ENCODE data around the gene HS6ST3. TPM values are rescaled to one million over a fixed set of nuclear protein-coding genes. Genes with fewer than 3 reads are reported as not detected.

Gene HS6ST3
- total RNA-seq, 1 experiment from 2014 or later: 0.11 TPM

DNA sequence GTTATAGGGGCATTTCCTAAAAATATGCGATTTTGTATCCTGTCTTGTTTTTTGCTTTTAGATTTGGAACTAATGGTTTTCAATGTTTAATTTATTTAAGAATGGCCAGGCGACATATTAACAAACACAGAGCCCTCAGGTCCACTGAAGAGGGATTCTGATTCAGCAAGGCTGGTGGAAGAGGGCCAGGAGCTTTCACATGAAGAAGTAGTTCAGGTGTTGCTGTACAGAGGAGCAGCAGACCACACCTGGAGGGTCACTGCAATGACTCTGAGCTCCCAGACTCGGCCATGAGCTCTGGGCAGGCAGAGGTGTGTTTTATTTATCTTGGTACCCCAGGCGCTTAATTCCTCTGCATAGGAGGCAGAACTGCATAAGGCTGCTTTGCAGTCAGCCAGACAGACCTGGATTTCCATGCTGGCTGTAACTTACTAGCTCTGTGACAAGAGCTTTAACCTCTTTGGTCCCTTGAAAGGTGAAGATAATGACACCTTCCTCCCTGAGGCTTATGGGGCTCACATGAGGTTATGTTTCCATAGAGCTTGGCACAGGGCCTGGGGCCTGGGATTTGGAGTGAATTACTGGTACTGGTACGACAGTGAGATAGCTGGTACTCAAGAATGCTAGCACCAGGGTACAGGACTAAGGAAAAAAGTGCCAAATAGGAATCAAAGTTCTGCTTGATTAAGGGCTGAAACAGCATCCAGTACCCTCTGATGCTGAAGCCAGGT, 719.6 kb downstream of the HS6ST3 start:
- Histone ChIP-seq H3K9me2 (replicated peaks; ENCODE audit: low read length) (no peaks in the 10 kb centered on the region), H3K9me3 (ENCODE audit: low read length) (no peaks in the 10 kb centered on the region), H3K79me2 (ENCODE audit: low read length) (no peaks in the 10 kb centered on the region), H3K4me1 (ENCODE audit: insufficient read depth, low read length) (no peaks in the 10 kb centered on the region), H3K4me2 (ENCODE audit: low read length) (no peak overlapping the region), H3K36me3 (ENCODE audit: low read depth, low read length) (no peaks in the 10 kb centered on the region), H3K27me3 (ENCODE audit: low read length) (no peaks in the 10 kb centered on the region), H3F3A (ENCODE audit: low read length, unreplicated experiment) (no peaks in the 10 kb centered on the region), H3K4me3 (ENCODE audit: low read length) (no peak overlapping the region), H2AFZ (ENCODE audit: low read length) (no peak overlapping the region), H3K27ac (ENCODE audit: low read length) (no peak overlapping the region), H4K20me1 (ENCODE audit: low read length) (no peaks in the 10 kb centered on the region), H3K9ac (ENCODE audit: low read length) (no peak overlapping the region)
- intact Hi-C loops (cut with micrococcal nuclease): no loop called here
- ATAC-seq: no peak
- TF ChIP-seq EZH2 (IDR thresholded peaks at IDR 0.05; ENCODE audit: low read length, unreplicated experiment): no peak
- TF ChIP-seq, protein P1, sequence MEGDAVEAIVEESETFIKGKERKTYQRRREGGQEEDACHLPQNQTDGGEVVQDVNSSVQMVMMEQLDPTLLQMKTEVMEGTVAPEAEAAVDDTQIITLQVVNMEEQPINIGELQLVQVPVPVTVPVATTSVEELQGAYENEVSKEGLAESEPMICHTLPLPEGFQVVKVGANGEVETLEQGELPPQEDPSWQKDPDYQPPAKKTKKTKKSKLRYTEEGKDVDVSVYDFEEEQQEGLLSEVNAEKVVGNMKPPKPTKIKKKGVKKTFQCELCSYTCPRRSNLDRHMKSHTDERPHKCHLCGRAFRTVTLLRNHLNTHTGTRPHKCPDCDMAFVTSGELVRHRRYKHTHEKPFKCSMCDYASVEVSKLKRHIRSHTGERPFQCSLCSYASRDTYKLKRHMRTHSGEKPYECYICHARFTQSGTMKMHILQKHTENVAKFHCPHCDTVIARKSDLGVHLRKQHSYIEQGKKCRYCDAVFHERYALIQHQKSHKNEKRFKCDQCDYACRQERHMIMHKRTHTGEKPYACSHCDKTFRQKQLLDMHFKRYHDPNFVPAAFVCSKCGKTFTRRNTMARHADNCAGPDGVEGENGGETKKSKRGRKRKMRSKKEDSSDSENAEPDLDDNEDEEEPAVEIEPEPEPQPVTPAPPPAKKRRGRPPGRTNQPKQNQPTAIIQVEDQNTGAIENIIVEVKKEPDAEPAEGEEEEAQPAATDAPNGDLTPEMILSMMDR (conservative IDR thresholded peaks at IDR 0.05; ENCODE audit: low read depth, low read length): no peak
- no peak for TF ChIP-seq EZH2phosphoT487 (IDR thresholded peaks at IDR 0.05; ENCODE audit: borderline replicate concordance, low read length)
- ChIA-PET CTCF (no interaction called here), POLR2A (ENCODE audit: unreplicated experiment) (no interaction called here)
- no TSS peak for BruUV-seq (replicated peaks)
- DNase-seq: no peak

DNA sequence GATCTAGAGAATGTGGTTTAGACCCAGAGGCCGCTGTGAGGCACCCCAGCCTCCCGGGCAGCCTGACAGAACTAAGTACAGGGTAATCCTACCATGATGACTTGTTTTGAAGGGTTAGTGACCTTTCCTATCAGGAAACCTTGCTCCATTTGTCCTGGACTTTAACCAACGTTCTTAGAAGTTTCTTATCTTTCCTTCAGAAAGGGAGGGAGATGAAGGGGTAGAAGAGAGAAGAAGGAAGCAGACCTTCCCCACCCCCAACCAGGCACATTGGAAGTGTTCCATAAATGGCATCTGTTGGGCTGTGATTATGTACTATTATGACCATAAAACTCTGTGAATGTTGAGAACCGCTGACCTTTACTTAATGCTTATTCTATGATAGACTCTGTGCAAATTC, 720.2 kb downstream of the HS6ST3 start:
- no peaks in the 10 kb centered on the region for H3K4me1 ChIP-seq (ENCODE audit: insufficient read depth, low read length)
- no peaks in the 10 kb centered on the region for H4K20me1 ChIP-seq (ENCODE audit: low read length)
- H3K4me2 ChIP-seq (ENCODE audit: low read length): no peak overlapping the region
- ChIA-PET CTCF (no interaction called here), POLR2A (ENCODE audit: unreplicated experiment) (no interaction called here)
- H3F3A ChIP-seq (ENCODE audit: low read length, unreplicated experiment): no peaks in the 10 kb centered on the region
- no peak for TF ChIP-seq EZH2phosphoT487 (IDR thresholded peaks at IDR 0.05; ENCODE audit: borderline replicate concordance, low read length)
- no peaks in the 10 kb centered on the region for H3K27me3 ChIP-seq (ENCODE audit: low read length)
- no peak overlapping the region for H3K9ac ChIP-seq (ENCODE audit: low read length)
- no peak for DNase-seq
- no peak overlapping the region for H2AFZ ChIP-seq (ENCODE audit: low read length)
- no TSS peak for BruUV-seq (replicated peaks)
- no peak overlapping the region for H3K27ac ChIP-seq (ENCODE audit: low read length)
- H3K4me3 ChIP-seq (ENCODE audit: low read length): no peak overlapping the region
- H3K36me3 ChIP-seq (ENCODE audit: low read depth, low read length): no peaks in the 10 kb centered on the region
- intact Hi-C loops (cut with micrococcal nuclease): no loop called here
- no peak for ATAC-seq
- H3K9me3 ChIP-seq (ENCODE audit: low read length): no peaks in the 10 kb centered on the region
- no peaks in the 10 kb centered on the region for H3K79me2 ChIP-seq (ENCODE audit: low read length)
- no peaks in the 10 kb centered on the region for H3K9me2 ChIP-seq (replicated peaks; ENCODE audit: low read length)

DNA sequence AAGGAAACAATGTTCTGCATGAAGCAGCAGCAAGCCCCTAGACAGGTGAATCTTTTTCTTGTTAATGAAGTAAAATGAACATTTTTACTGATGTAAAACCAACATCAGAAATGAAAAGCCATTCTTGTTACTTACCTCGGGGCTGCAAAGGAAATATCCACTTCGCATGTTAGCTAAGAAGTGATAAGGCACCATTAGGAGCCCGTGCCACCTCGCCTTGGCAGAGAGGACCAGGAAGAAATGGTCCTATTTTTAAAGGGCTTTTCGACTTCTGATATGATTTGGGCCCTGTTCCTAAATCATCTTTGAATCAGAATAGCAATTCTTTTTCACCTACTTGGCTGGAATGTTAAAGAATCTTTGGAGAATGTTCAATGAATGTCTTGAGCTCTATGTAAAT, 721.1 kb downstream of the HS6ST3 start:
- Histone ChIP-seq H3K9me3 (ENCODE audit: low read length) (no peaks in the 10 kb centered on the region), H3K9me2 (replicated peaks; ENCODE audit: low read length) (no peaks in the 10 kb centered on the region), H3F3A (ENCODE audit: low read length, unreplicated experiment) (no peaks in the 10 kb centered on the region), H3K36me3 (ENCODE audit: low read depth, low read length) (no peaks in the 10 kb centered on the region), H3K27me3 (ENCODE audit: low read length) (no peaks in the 10 kb centered on the region), H3K4me2 (ENCODE audit: low read length) (no peak overlapping the region), H2AFZ (ENCODE audit: low read length) (no peak overlapping the region), H3K4me3 (ENCODE audit: low read length) (no peak overlapping the region), H3K27ac (ENCODE audit: low read length) (no peak overlapping the region), H3K4me1 (ENCODE audit: insufficient read depth, low read length) (no peaks in the 10 kb centered on the region), H3K79me2 (ENCODE audit: low read length) (no peaks in the 10 kb centered on the region), H4K20me1 (ENCODE audit: low read length) (no peaks in the 10 kb centered on the region), H3K9ac (ENCODE audit: low read length) (no peak overlapping the region)
- intact Hi-C loops (cut with micrococcal nuclease): no loop called here
- ChIA-PET CTCF (no interaction called here), POLR2A (ENCODE audit: unreplicated experiment) (no interaction called here)
- DNase-seq: no peak
- no TSS peak for BruUV-seq (replicated peaks)
- TF ChIP-seq, protein P1 (conservative IDR thresholded peaks at IDR 0.05; ENCODE audit: low read depth, low read length): no peak
- TF ChIP-seq EZH2 (IDR thresholded peaks at IDR 0.05; ENCODE audit: low read length, unreplicated experiment) (no peak), EZH2phosphoT487 (IDR thresholded peaks at IDR 0.05; ENCODE audit: borderline replicate concordance, low read length) (no peak)
- no peak for ATAC-seq

Measured in PC-3 (cell line).